Activated CD4-positive, alpha-beta T cell treated with anti-CD3 and anti-CD28 coated beads, Interleukin-2, Interleukin-6, amounts not matched to agents 100 ng/mL and 50 ng/mL, durations not matched to agents 16 hours and 8 hours (primary cell): ENCODE results near the gene FAR2.
"Not testable (repeated sequence)": the region's sequence is repeated elsewhere in the genome, so short reads cannot be mapped to it uniquely, and the experiment has no call there.

Experiments used
- DNase-seq: peaks from one replicate; pipeline ENCODE4 v3.0.0-alpha.2; 2020

The FAR2 gene

DNA sequence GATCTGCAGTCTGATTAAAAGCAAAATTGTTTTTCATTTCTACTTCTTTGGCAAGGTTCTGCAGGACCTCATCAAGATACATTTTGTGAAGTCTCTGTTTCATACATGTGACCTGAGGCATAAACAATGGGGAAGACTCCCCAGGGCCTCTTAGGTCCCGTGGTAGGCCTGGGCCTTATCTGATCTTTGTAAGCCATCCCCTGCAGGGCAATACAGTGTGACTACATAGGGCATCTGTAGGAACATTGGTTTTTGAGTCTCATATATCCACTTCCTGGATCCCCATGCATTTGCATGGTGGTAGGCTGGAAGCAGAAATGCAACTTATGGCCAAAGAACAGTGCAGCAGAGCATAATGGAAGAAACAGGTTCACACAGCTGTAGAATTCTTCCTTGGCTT lies 6.0 kb downstream of the FAR2 start:
- no peak for DNase-seq

DNA sequence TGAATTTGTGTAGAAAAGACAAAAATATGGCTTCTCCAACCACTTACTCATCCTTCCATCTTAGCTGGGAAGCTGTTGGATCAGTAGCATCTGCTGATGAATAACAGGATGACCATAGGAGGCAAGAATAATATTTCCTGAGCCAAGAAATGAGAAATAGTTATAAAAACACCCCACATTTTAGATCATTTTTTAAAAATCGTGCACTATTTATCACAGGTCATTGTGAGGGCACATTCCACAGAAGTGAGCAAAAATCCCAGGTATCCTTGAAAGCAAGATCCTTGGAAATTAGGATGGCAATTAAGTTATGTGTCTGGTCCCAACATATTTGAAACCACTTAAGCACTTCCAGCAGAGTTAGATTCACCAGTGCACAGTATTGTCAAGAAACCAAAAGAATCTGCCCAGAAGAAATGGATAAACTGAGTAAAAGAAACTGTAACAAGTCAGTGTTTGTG lies 8.4 kb downstream of the FAR2 start:
- no peak for DNase-seq

DNA sequence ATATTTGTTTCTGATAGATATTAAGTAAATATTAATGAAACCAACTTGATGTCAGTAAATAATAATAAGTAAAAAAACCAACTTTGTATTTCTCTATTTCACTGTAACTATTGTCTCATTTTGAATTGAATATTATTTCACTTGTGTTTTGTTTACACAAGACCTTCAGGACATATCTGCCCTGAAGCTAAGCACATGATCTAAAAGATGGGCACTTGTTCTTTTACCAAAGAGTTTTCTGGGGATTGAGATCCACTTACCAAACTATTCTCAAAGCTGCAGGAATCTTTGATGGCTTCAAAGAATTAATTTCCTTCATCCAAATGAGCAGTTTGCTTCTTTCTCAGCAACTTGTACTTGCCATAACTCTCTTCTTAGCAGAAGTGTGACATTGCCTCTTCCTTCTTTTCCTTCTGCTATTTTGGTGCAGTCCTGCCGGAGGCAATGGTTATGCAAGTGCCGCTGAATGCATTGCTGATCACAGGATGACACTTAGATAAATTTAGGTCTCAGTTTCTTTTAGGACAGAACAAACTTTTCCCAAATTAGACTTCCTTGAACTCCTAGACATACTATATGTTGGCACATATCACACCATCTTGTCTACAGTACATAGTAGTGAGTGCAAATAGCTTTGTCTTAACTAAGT lies 9.2 kb downstream of the FAR2 start:
- no peak for DNase-seq

DNA sequence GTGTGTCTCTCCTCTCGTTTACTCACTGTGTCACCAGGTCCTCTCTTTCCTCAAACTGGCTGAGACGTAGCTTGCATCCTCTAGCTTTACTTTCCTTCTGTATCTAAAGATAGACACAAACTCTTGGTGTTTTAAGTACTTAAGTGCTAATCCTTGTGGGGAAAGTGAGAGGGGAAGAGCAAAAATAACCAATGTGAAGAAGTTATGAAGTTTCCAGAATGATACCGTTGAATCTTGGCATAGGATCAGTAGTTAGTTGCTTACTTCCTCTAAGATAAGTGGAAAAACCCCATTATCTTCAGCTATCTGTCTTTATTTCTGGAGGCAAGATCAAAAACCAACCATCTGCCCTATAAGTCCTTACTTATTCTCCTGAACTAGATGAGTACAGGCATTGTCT lies 10.6 kb downstream of the FAR2 start:
- DNase-seq, result no peak

DNA sequence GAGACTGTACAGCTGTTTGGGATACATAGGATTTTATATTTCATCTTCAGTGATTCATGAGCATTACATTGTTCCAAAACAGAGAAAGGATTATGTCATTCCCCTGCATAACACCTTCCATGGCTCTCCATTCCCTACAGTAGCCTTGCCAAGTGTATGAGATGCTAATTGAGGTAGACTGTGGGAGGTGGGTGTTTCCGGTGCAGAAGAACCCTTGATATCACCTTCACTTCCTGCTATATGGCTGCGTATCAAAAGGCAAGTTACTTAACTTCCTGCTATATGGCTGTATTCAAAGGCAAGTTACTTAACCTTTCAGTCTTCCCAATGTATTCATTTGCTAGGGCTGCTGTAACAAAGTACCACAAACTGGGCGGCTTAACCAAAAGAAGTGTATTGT lies 11.2 kb downstream of the FAR2 start:
- DNase-seq, result no peak

DNA sequence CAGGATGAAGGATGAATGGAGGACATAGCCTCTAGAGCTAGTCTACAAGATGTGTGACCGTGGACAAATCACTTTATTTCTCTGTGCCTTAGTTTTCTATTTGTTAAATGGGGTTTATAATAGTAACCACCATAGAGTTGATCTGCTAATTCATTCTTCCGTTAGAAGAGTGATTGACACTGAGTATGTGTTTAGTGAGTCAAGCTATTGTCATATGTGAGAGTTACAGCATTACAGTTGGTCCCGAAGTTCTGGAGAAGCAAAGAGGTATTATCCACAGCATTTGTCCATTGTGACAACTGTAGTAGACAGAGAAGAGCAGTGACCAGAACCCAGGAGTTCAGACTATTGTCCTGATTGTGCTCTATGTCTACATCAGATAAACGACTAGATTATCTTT lies 14.1 kb downstream of the FAR2 start:
- DNase-seq, result no peak

DNA sequence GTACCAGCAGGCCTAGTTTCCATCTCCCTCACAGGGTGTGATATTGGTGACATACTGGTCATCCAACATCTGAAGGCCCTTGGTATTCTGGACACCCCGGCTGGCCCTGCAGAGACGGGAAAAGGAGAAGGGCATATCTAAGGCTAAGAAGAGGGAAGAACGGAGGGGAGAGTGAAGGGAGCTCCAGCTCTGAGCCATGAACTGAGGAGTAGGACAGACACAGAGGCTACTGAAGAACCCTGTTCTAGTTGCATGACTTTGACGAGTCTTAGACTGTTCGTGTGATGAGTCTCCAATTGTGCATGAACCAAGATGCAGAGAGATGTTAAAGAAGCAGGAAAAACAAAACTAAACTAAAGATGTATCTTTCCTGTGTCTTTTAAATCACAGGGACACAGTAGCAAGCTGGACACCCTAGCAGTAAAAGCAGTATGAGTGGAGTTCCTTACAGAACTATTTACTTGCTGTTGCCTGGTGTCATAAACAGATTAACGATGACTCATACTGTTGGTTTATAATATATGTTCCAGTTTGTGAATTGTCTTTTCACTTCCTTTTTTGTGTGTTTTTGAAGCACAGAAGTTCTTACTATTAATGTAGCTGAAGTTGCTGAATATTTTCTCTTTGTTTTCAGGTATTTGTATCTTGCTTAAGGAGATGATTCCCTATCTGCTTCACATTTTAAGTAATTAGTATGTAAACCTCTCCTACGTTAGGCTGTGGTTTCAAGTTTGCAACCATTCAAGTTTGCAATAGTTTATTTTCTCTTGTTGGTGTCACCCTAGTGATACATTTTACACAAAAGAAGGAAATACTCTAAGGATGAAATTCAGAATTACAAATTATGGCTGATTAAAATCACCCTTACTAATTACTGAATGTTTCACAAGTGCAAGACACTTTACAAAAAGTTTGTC lies 15.7 kb downstream of the FAR2 start:
- DNase-seq, result peak; percentile 48

DNA sequence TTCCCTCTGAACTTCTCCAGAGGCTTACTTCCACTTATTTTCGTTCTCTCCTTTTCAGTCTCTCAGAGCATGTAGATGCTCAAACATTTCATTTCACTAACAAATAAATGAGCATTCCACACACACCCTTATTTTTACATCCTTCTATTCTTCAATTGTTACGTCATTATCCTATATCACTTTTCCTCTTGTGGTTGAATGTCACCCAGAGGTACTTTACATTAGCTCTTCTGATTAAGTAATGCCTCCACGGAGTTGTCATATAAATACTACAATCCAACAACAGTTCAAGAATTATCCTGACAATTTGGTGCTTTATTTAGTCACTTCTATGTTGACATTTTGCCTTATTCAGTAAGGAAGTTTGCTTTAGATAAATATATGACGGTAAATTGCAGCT lies 18.4 kb downstream of the FAR2 start:
- no peak for DNase-seq

DNA sequence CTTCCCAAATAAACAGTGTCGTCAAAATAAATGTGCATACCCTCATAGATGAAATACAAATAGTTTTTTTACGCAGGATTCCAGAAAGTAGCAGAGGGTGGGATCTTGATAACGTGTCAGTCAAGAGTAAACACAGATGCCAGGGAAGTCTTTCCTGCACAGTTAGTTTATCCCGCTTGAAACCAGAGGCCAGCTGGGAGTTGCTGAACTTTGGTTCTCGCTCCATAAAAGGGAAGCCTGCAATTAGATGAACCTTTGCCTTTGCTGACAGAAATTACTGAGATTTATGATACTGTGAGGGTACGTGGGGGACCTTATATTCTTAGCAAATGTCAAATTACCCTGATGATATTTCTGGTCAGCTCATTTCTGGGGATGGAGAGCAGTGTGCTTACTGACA lies 18.9 kb downstream of the FAR2 start:
- DNase-seq, result no peak

DNA sequence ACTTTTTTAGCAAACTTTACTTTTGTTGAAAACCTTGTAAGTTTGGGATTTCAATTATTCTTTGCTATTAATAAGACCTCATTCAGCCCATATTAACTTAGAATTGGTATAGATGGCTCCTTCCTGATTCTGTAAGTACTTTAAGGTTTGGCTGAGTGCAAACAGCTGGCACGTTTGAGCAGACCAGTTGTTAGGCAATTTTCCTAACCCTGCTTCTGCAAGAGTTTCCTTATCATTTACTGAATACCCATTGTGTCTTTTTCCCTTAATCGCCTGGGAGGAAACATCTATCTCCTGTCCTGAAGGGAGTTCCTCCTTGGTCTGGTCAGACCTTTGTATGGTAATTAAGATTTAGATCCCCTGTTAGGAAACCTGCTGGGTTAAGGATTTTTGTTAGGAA lies 20.9 kb downstream of the FAR2 start:
- DNase-seq, result not testable (repeated sequence)

DNA sequence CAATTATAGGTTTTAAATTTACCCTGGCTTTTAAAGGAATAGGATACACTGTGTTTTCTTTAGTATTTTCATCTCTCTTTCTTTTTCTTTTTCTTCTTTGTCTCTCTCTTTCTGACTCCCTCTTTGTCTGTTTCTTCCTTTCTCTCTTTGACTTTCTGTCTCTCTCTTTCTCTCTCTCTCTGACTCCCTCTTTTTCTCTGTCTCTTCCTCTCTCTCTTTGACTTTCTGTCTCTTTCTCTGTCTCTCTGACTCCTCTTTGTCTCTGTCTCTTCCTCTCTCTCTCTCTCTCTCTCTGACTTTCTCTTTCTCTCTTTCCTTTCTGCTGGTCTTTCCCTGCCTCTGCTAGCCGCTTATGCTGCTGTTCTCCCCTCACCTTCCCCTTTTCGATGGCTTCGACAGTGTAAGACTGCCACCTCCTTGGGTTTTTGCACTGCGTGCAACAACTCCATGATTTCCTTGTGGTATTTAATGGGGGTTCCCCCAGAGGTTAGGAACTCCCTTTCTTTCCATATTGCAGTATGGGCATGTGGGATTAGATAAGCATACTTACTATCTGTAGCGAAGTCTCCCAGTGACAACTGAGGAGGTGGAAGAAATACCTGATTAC lies 21.5 kb downstream of the FAR2 start:
- not testable (repeated sequence) for DNase-seq

DNA sequence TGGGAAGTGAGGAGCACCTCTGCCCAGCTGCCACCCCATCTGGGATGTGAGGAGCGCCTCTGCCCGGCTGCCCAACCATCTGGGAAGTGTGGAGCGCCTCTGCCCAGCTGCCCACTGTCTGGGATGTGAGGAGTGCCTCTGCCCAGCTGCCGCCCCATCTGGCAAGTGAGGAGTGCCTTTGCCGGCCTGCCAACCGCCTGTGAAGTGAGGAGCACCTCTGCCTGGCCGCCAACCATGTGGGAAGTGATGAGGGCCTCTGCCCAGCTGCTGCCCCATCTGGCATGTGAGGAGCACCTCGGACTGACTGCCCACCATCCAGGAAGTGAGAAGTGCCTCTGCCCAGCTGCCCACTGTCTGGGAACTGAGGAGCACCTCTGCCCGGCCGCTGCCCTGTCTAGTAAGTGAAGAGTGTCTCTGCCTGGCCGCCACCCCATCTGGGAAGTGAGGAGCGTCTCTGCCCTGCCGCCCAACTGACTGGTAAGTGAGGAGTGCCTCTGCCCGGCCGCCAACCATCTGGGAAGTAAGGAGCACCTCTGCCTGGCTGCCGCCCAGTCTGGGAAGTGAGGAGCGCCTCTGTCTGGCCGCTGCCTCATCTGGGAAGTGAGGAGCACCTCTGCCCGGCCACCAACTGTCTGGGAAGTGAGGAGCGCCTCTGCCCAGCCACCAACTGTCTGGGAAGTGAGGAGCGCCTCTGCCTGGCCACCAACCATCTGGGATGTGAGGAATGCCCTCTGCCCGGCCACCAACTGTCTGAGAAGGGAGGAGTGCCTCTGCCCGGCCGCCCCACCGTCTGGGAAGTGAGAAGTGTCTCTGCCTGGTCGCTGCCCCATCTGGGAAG lies 22.6 kb downstream of the FAR2 start:
- DNase-seq, result no peak

DNA sequence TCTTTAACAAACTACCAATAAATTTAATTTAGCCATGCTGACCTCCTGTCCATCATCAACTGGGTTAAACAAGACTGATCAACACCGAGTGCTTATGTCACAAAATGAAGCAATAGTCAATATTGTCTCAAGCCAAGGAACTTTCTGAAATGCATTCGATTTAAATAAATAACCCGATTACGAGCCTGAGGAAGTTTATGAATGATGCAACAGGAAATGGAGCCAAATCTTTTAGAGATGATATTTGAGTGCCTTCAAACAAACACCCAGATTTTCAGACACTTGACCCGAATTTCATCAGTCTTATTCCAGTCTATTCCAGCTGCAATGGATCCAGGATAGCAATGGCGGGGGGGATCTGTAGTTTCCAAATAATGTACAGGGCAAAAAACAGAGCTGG lies 27.9 kb downstream of the FAR2 start:
- no peak for DNase-seq

DNA sequence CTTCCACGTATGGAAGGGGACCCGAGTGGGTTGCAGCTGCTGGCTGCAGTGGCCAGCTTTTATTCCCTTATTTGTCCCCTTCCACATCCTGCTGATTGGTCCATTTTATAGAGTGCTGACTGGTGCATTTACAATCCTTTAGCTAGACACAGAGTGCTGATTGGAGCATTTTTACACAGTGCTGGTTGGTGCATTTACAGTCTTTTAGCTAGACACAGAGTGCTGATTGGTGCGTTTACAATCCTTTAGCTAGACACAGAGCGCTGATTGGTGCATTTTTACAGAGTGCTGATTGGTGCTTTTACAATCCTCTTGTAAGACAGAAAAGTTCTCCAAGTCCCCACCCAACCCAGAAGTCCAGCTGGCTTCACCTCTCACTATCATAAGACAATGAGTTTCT lies 33.2 kb downstream of the FAR2 start:
- DNase-seq, result not testable (repeated sequence)

DNA sequence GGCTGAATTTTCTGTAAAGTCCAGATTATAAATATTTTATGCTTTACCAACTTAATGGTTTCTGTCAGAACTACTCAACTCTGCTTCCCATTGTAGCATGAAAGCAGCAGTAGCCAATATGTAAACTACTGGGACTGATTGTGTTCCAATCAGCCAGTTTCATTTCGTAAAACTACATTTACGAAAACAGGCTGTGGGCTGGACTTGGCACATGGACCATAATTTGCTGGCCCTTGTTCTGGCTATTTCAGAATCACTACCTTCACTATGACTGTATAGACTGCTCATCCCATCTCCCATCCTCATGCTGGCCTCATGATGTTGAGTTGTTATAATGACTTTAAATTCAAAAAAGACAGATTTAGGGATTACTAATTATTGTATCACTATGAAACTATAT lies 38.7 kb downstream of the FAR2 start:
- no peak for DNase-seq

DNA sequence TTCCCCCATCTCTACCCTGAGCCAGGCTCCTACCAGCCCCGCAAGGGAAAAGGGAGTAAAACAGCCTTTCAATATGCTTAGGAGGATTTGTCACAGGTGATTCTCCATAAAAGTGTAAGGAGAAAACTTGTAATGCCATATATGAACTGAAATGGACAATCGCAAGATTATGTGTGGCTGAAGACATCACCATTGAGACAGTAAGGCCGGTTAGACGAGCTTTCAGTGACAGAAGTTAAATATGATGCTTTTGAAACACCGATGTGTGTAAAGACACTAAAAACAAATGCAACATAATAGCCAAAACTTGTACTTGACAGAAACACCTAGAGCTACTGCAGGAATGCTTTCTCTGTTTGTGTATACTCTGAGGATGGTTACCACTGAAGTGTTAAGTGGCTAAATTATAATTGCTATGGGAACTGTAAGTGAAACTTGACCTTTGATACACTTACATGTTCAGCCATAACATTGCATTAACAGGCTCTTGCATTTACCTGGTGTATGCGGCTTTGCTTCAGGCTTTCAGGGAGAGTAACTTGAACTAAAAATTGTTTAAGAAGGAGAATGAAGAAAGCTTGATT lies 42.3 kb downstream of the FAR2 start:
- DNase-seq, result no peak

DNA sequence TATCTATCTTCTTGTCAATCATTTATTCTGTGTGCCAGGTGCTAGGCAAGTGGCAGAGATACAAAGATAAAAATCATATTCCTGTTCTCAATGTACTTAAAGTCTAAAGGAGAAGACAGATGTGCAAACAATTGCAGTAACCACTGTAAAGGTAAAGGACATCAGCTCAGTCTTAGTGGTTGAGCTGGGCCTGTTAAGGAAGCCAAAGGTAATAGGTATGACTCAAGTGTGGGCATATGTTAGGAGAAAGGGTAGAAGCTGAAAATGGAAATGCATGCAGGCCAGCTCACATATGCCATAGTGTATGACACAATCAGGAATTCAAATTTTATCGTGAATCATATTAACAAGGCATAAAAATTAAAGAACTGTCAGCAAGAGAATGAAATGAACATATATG lies 49.8 kb downstream of the FAR2 start:
- no peak for DNase-seq

DNA sequence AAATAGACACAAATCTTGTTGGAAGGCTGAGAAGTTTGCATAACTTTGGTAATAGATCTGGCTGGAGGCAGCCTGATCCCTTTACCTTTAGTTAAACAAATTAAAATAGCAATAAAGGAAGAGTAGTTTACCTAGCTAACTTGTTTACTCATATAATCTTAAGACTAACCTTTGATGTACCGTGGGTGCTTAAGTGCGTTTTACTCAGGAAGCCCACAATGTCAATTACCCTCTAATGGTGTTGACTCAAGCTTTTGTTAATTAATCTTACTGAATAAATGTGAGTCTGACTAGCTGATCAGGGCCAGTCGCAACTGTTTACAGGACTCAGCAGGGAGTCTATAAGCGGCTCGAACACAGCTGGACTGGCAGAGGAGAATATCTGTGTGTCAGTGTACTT lies 51.5 kb downstream of the FAR2 start:
- DNase-seq, result no peak

DNA sequence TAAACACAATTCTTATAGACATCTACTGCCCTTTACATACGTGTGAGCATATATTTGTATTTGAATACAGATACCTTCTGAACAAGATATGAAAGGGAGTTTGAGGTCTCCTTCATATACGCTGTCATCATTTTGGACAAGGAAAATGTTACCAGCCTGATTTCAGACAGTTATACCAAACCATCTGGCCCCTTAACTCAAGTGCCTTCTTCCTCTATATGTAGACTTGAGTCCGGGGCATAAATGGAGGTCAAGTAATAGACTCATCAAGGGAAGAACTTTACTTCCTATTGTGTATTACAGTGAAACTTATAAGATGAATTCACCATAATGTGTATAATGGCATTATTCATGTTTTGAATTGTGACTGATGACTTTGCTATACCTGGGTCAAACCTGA lies 52.2 kb downstream of the FAR2 start:
- no peak for DNase-seq

DNA sequence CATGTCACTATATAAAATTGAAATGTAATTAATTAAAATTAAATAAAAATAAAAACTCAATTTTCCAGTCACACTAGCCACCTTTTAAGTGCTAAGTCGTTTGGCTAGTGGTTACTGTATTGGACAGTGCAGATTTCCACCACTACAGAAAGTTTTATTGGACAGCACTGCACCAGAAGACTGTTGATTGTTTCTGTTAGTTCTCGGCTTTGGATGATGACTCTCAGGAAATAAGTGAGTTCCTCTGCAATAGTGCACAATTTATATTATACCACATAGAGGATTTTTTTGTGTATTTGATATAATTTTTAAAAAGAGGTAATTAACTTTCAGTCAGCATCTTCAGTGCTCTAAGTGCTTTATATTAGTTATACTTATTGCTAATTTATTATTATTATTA lies 52.7 kb downstream of the FAR2 start:
- no peak for DNase-seq

DNA sequence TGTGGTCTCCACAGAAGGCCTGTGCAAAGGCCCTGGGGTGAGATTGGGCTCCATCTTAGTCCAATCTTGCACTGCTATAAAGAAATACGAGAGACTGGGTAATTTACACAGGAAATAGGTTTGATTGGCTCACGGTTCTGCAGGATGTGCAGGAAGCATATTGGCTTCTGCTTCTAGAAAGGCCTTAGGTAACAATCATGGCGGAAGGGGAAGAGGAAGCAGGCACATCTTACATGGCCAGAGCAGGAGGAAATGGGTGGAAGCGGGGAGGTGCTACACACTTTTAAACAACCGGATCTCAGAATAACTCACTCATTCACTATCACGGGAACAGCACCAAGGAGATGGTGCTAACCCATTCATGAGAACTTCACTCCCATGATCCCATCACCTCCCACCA lies 55.4 kb downstream of the FAR2 start:
- DNase-seq, result no peak

DNA sequence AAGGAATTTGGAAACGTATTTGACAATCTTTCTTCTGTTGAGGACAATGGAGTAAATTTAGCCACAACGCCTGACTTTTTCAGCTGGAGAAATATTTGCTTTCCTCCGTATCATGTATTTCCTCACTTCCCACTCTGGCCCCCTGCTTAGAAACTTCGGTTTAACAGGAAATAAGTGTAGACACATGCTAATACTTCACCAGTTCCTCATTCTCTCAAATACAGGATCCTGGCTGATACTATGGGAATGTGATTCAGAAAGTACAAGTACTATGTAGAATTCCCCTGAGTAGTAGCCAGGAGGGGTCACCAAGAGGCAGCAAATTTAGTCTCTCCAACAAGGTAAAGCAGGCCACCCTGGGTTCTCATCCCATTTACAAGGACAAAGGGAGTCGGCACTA lies 58.0 kb downstream of the FAR2 start:
- DNase-seq, result no peak

DNA sequence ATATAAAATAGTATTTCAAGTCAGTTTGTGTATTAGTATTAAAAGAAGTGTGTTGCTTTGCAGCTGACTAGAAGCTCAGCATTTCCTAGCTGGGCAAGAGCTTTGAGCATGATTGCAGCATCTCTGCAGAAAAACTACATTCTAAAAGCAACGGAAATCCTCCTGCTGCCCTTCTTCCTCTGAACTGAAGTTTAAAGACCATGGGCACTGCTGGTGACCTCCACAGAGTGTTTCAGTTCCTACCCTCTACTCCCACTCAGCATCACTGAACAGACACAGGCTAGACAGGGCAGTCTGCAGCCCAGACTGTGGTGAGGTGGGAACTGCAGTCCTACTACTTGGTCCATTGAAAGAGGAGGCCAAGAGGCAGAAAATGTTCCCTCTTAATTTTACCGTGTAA lies 59.0 kb downstream of the FAR2 start:
- DNase-seq, result no peak
